ENCODE results near the gene COA1. TPM values are rescaled to one million over a fixed set of nuclear protein-coding genes. Genes with fewer than 3 reads are reported as not detected.
"Not testable (repeated sequence)": the region's sequence is repeated elsewhere in the genome, so short reads cannot be mapped to it uniquely, and the experiment has no call there.

COA1 gene
- polyA plus RNA-seq, 1 donor from 2014 or later: 157 TPM

DNA sequence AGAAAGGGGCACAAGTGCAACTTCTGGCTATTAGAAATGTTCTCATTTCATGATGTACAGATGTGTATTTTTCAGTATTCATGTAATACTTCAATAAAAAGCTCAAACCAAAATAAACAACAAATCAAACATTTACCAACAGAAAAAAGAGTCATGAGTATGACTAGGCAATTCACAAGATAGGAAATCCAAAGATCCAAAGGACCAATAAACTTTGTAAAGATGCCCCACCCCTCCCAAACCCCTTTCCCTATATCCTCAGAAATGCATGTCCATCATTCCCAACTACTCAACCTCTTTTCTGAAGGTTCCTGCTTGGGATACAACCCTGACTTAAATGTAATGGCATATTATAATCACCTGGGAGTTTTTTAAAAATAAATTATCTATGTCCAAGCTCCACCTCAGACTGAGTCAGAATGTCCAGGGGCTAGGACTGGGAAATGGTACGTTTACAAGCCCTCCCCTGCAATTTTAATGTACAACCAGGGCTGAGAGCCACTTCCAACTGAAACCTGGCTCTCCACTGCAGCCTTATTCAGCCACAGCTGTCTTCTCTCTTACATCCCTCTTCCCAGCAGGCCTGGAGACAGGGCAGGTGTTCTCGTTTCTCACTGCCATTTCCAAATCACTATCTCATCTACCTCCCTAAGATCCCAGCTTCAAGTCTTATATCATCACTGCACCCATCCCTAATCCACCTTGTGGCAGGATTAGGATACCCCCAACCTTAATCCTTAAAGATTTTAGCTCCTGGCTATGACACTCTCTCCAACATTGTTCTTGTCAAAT is 36.5 kb downstream of the COA1 start (continued):
- TF ChIP-seq, protein P1, sequence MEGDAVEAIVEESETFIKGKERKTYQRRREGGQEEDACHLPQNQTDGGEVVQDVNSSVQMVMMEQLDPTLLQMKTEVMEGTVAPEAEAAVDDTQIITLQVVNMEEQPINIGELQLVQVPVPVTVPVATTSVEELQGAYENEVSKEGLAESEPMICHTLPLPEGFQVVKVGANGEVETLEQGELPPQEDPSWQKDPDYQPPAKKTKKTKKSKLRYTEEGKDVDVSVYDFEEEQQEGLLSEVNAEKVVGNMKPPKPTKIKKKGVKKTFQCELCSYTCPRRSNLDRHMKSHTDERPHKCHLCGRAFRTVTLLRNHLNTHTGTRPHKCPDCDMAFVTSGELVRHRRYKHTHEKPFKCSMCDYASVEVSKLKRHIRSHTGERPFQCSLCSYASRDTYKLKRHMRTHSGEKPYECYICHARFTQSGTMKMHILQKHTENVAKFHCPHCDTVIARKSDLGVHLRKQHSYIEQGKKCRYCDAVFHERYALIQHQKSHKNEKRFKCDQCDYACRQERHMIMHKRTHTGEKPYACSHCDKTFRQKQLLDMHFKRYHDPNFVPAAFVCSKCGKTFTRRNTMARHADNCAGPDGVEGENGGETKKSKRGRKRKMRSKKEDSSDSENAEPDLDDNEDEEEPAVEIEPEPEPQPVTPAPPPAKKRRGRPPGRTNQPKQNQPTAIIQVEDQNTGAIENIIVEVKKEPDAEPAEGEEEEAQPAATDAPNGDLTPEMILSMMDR (IDR thresholded peaks at IDR 0.05; ENCODE audit: poor library complexity, severe bottlenecking): no peak

DNA sequence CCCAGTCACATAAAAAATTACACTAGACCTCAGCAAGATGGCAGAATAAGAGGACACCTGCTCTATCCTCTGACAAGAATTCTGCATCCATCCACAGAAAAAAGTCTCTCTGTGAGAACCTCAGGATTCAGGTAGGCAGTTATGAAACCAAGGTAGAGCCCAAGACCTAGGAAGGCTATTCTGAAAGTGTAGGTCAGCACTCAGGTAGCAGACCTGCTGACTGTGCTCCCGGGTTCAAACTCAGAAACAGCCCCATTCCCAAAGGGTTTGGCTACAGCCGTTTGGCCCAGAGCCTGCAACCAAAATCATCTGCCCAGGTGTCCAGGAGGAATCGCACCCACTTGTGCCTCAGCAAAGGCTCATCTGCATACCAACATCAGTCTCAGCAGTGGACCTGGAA is 37.7 kb downstream of the COA1 start:
- no peaks in the 10 kb centered on the region for H3K9me3 ChIP-seq (ENCODE audit: low read length)
- H3K27me3 ChIP-seq (ENCODE audit: insufficient read depth, low read depth, low read length): no peaks in the 10 kb centered on the region
- no peaks in the 10 kb centered on the region for H3K36me3 ChIP-seq (ENCODE audit: insufficient read depth, low read length)
- no peaks in the 10 kb centered on the region for H4K20me1 ChIP-seq (ENCODE audit: insufficient read depth)
- no peaks in the 10 kb centered on the region for H3K9me2 ChIP-seq (ENCODE audit: insufficient read depth, low read length)
- no peak overlapping the region for H3K9ac ChIP-seq (ENCODE audit: low read length)
- no peak overlapping the region for H3K27ac ChIP-seq (ENCODE audit: low read length)
- H3K79me2 ChIP-seq (replicated peaks; ENCODE audit: insufficient read depth, low read length): peaks cover 43% of the 10 kb centered on the region
- TF ChIP-seq EZH2 (IDR thresholded peaks at IDR 0.05; ENCODE audit: borderline replicate concordance, insufficient read depth, low read length, poor library complexity, severe bottlenecking) (no peak), SMC3 (conservative IDR thresholded peaks at IDR 0.05; ENCODE audit: poor library complexity) (no peak), EP300 (conservative IDR thresholded peaks at IDR 0.05; ENCODE audit: poor library complexity, severe bottlenecking) (no peak)
- TF ChIP-seq, protein P1 (IDR thresholded peaks at IDR 0.05; ENCODE audit: poor library complexity, severe bottlenecking): no peak
- H3F3A ChIP-seq (ENCODE audit: insufficient read depth, low read length, poor library complexity, severe bottlenecking): no peaks in the 10 kb centered on the region
- no peak overlapping the region for H2AFZ ChIP-seq (ENCODE audit: low read depth, low read length)
- H3K4me2 ChIP-seq (ENCODE audit: low read length): no peak overlapping the region
- no peak overlapping the region for H3K4me3 ChIP-seq (ENCODE audit: low read length)

DNA sequence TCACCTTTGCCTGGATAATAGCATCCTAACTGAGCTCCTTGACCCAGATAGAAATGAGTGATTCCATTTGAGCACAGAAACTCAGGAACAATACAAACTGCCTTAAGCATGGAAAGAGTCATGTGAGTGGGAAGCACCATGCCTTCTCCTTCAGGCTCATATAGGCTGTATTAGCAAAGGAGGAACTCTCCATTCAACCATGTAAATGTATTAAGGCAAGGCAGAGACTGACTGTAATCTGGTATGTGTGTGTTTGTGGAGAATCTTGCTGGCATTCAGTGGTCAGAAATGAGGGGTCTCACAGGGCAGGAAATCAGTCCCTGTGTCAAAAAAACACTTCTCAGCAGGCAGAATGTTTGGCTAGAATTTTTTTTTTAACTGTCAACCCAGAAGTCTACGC is 40.2 kb downstream of the COA1 start:
- Histone ChIP-seq H3F3A (ENCODE audit: insufficient read depth, low read length, poor library complexity, severe bottlenecking) (no peaks in the 10 kb centered on the region), H3K9me3 (ENCODE audit: low read length) (no peaks in the 10 kb centered on the region), H3K4me3 (ENCODE audit: low read length) (no peak overlapping the region), H3K27ac (ENCODE audit: low read length) (no peak overlapping the region), H4K20me1 (ENCODE audit: insufficient read depth) (no peaks in the 10 kb centered on the region), H2AFZ (ENCODE audit: low read depth, low read length) (no peak overlapping the region), H3K9ac (ENCODE audit: low read length) (no peak overlapping the region), H3K27me3 (ENCODE audit: insufficient read depth, low read depth, low read length) (no peaks in the 10 kb centered on the region), H3K36me3 (ENCODE audit: insufficient read depth, low read length) (no peaks in the 10 kb centered on the region), H3K79me2 (replicated peaks; ENCODE audit: insufficient read depth, low read length) (peaks cover 34% of the 10 kb centered on the region), H3K4me2 (ENCODE audit: low read length) (no peak overlapping the region), H3K9me2 (ENCODE audit: insufficient read depth, low read length) (no peaks in the 10 kb centered on the region)
- TF ChIP-seq EZH2 (IDR thresholded peaks at IDR 0.05; ENCODE audit: borderline replicate concordance, insufficient read depth, low read length, poor library complexity, severe bottlenecking): no peak
- no peak for TF ChIP-seq SMC3 (conservative IDR thresholded peaks at IDR 0.05; ENCODE audit: poor library complexity)
- TF ChIP-seq, protein P2, sequence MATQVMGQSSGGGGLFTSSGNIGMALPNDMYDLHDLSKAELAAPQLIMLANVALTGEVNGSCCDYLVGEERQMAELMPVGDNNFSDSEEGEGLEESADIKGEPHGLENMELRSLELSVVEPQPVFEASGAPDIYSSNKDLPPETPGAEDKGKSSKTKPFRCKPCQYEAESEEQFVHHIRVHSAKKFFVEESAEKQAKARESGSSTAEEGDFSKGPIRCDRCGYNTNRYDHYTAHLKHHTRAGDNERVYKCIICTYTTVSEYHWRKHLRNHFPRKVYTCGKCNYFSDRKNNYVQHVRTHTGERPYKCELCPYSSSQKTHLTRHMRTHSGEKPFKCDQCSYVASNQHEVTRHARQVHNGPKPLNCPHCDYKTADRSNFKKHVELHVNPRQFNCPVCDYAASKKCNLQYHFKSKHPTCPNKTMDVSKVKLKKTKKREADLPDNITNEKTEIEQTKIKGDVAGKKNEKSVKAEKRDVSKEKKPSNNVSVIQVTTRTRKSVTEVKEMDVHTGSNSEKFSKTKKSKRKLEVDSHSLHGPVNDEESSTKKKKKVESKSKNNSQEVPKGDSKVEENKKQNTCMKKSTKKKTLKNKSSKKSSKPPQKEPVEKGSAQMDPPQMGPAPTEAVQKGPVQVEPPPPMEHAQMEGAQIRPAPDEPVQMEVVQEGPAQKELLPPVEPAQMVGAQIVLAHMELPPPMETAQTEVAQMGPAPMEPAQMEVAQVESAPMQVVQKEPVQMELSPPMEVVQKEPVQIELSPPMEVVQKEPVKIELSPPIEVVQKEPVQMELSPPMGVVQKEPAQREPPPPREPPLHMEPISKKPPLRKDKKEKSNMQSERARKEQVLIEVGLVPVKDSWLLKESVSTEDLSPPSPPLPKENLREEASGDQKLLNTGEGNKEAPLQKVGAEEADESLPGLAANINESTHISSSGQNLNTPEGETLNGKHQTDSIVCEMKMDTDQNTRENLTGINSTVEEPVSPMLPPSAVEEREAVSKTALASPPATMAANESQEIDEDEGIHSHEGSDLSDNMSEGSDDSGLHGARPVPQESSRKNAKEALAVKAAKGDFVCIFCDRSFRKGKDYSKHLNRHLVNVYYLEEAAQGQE (IDR thresholded peaks at IDR 0.05; ENCODE audit: borderline replicate concordance): no peak
- TF ChIP-seq MXI1 (conservative IDR thresholded peaks at IDR 0.05; ENCODE audit: poor library complexity, severe bottlenecking): no peak
- TF ChIP-seq, protein P1 (IDR thresholded peaks at IDR 0.05; ENCODE audit: poor library complexity, severe bottlenecking): no peak
- TF ChIP-seq TAF1 (IDR thresholded peaks at IDR 0.05; ENCODE audit: low read depth): no peak
- no peak for TF ChIP-seq POLR2AphosphoS5 (IDR thresholded peaks at IDR 0.05)
- no peak for TF ChIP-seq RAD21 (conservative IDR thresholded peaks at IDR 0.05)
- no peak for TF ChIP-seq EP300 (conservative IDR thresholded peaks at IDR 0.05; ENCODE audit: poor library complexity, severe bottlenecking)

DNA sequence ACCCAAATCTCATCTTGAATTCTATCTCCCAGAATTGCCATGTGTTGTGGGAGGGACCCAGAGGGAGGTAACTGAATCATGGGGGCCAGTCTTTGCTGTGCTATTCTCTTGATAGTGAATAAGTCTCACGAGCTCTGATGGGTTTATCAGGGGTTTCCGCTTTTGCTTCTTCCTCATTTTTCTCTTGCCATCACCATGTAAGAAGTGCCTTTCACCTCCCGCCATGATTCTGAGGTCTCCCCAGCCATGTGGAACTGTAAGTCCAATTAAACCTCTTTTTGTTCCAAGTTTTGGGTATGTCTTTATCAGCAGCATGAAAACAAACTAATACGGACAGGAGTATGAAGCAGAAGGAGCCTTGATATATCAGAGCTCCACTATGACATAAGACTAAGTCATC is 41.5 kb downstream of the COA1 start:
- H3F3A ChIP-seq (ENCODE audit: insufficient read depth, low read length, poor library complexity, severe bottlenecking); H3K9me3 ChIP-seq (ENCODE audit: low read length); H2AFZ ChIP-seq (ENCODE audit: low read depth, low read length); H4K20me1 ChIP-seq (ENCODE audit: insufficient read depth); H3K27me3 ChIP-seq (ENCODE audit: insufficient read depth, low read depth, low read length); H3K9me2 ChIP-seq (ENCODE audit: insufficient read depth, low read length); H3K4me2 ChIP-seq (ENCODE audit: low read length); H3K27ac ChIP-seq (ENCODE audit: low read length); H3K4me3 ChIP-seq (ENCODE audit: low read length); H3K9ac ChIP-seq (ENCODE audit: low read length); H3K36me3 ChIP-seq (ENCODE audit: insufficient read depth, low read length): not testable (repeated sequence)
- H3K79me2 ChIP-seq (replicated peaks; ENCODE audit: insufficient read depth, low read length): peaks cover 33% of the 10 kb centered on the region

Data from neural cell (in vitro differentiated cells).